Activated T-cell treated with anti-CD3 and anti-CD28 coated beads, Interleukin-2, amount 50 U/mL, for 72 hours (primary cell): Measurements from ENCODE around the gene PER1. TPM values are rescaled to one million over a fixed set of nuclear protein-coding genes. Genes with fewer than 3 reads are reported as not detected.
A peak's percentile ranks its signal among the peaks of the same experiment; 100 is the strongest.

Source experiments
- ATAC-seq, 2 donors: fragments of 150-1000 bp; cut with Tn5 transposase; replicated peaks in 1 of 2; 2 replicates each; pipeline ENCODE4 v1.10.0; 2021; ENCODE audit warnings: moderate library complexity in 2 of 2, mild to moderate bottlenecking in 1 of 2
- DNase-seq, 2 donors: peaks; one replicate each; pipeline ENCODE4 v3.0.0; 2021 to 2022; ENCODE audit warnings: mixed read lengths in 1 of 2
- H3K27ac Mint-ChIP-seq: one replicate; pipeline ENCODE4 v1.8.0; 2022; ENCODE audit warnings: mild to moderate bottlenecking, moderate library complexity, mixed read lengths
- H3K27me3 Mint-ChIP-seq: one replicate; pipeline ENCODE4 v1.8.0; 2022; ENCODE audit warnings: low read depth, mixed read lengths
- H3K36me3 Mint-ChIP-seq, 2 donors: one replicate each; pipeline ENCODE4 v1.8.0; 2022; ENCODE audit warnings: mixed read lengths in 2 of 2, mild to moderate bottlenecking in 1 of 2; ENCODE audit not compliant: insufficient read depth in 2 of 2
- H3K4me1 Mint-ChIP-seq: one replicate; pipeline ENCODE4 v1.8.0; 2022; ENCODE audit warnings: low read depth, mixed read lengths
- H3K4me3 Mint-ChIP-seq, 2 donors: one replicate each; pipeline ENCODE4 v1.8.0; 2022; ENCODE audit warnings: mild to moderate bottlenecking in 2 of 2, mixed read lengths in 2 of 2, moderate library complexity in 2 of 2
- H3K9me3 Mint-ChIP-seq, 2 donors: one replicate each; pipeline ENCODE4 v1.8.0; 2022; ENCODE audit warnings: mixed read lengths in 2 of 2
- total RNA-seq, 2 donors: library from RNA; stranded (reverse); gene quantifications; one replicate each; pipeline ENCODE4 v1.2.3, GENCODE V29; 2022

The PER1 gene, protein sequence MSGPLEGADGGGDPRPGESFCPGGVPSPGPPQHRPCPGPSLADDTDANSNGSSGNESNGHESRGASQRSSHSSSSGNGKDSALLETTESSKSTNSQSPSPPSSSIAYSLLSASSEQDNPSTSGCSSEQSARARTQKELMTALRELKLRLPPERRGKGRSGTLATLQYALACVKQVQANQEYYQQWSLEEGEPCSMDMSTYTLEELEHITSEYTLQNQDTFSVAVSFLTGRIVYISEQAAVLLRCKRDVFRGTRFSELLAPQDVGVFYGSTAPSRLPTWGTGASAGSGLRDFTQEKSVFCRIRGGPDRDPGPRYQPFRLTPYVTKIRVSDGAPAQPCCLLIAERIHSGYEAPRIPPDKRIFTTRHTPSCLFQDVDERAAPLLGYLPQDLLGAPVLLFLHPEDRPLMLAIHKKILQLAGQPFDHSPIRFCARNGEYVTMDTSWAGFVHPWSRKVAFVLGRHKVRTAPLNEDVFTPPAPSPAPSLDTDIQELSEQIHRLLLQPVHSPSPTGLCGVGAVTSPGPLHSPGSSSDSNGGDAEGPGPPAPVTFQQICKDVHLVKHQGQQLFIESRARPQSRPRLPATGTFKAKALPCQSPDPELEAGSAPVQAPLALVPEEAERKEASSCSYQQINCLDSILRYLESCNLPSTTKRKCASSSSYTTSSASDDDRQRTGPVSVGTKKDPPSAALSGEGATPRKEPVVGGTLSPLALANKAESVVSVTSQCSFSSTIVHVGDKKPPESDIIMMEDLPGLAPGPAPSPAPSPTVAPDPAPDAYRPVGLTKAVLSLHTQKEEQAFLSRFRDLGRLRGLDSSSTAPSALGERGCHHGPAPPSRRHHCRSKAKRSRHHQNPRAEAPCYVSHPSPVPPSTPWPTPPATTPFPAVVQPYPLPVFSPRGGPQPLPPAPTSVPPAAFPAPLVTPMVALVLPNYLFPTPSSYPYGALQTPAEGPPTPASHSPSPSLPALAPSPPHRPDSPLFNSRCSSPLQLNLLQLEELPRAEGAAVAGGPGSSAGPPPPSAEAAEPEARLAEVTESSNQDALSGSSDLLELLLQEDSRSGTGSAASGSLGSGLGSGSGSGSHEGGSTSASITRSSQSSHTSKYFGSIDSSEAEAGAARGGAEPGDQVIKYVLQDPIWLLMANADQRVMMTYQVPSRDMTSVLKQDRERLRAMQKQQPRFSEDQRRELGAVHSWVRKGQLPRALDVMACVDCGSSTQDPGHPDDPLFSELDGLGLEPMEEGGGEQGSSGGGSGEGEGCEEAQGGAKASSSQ (N-terminal part only)
- total RNA-seq = 10 to 100 TPM; 58.2 to 78.5 TPM

DNA sequence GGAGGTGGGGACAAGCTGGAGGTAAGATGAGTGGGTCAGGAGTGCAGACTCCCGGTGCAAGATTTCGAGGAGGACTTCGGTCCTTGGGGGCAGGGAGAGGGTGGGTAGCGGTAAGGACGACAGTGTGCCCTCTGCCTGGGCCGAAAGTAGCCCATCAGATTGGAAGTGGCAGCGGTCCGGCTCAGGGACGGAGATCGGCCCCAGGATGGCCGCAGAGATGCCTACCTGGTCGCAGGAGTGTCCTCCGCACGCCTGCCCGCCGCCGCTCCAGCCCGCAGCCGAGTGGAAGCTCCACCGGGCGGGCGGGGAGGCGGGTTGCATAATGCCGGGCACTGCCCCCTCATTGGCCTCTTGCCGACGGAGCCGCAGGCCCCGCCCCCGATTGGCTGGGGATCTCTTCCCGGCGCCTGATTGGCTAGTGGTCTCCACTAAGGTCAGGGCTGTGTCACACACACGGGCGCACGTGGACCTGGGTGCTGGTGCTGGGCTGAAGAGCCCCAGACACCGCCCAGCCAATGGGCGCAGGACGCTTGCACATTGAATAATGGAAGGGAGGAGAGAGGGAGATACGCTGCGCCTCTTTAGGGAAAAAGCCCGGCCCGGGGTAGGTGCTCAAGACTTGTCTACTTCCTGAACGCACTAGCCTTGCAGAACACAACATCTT, at the start of gene PER1:
TSS of gene PER1 (minus strand) at position 293 of the 664 bp plus-strand sequence. CDS start 1,698 bp downstream, outside the sequence.
- Mint-ChIP-seq H3K4me3 (no peak within 1 kb of the TSS), H3K4me1 (peaks cover 11% of the 10 kb centered on the region), H3K27me3 (no peaks in the 10 kb centered on the region), H3K27ac (peak within 1 kb of the TSS; percentile 85), H3K36me3 (peaks cover 3 to 13% of the 10 kb centered on the region in 2 donors), H3K9me3 (no peaks in the 10 kb centered on the region)
- ATAC-seq (peak; percentile 39 to 43), DNase-seq (peak; percentile 93 to 94)

DNA sequence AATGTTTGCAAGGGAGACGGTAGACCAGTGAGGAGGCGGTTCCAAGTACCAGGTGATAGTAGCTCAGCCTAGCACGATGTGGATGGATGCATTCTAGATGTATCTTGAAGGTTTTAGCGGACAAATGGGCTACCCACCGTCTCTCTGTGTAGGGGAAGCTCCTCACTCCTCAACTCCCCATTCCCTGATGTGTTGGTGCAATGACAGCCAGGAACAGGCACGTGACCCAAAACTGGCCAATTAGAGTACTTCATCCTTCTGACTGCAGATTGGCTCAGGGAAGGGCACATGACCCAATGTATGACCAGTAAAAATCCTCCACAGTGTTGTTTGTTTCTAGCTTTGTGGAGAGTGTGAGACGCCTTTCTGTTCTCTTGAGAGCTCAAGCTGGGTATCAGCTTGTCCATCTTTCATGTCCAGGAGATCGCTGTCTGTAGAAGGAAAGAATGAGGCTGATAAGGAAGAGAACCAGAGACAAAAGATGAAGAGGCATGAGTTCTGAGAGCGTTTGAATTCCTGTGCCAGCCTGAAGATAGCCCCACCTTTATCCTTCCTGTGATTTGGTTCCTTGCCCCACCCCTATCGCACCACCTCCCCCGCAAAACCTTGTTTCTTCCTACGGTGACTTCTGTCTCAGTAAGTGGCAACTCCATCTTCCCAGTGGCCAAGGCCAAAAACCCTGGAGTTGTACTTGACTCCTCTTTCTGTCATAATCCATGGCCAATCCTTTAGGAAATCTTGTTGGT, 40.0 kb upstream of the PER1 start:
- H3K9me3 Mint-ChIP-seq = no peaks in the 10 kb centered on the region
- H3K36me3 Mint-ChIP-seq = no peaks in the 10 kb centered on the region
- ATAC-seq (peak; percentile 33 to 44), DNase-seq (peak; percentile 74 to 78)
- no peak overlapping the region for H3K4me3 Mint-ChIP-seq
- peaks cover 22% of the 10 kb centered on the region for H3K4me1 Mint-ChIP-seq
- no peaks in the 10 kb centered on the region for H3K27me3 Mint-ChIP-seq
- H3K27ac Mint-ChIP-seq = no peak overlapping the region

DNA sequence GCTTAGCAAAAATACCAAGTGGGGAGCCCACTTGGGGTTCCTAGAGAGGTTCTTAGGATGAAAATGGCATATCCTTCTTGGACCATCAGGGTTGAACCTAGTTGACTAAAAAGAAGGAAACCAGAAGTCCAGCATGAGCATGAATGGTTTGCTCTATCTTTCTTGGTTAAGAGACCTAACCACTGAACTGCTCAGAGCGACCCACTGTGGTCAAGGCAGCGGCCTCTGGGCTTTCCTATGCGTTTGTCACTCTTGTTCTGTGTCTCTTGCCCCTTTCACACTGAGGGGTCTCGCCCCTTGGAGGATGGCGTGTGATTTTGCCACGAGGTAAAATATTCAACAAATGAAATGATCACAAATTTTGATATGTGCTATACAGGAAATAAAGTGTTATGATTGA, 38.3 kb upstream of the PER1 start:
- ATAC-seq (no peak), DNase-seq (no peak)
- no peaks in the 10 kb centered on the region for H3K9me3 Mint-ChIP-seq
- H3K4me3 Mint-ChIP-seq = no peak overlapping the region
- H3K4me1 Mint-ChIP-seq = peaks cover 11% of the 10 kb centered on the region
- H3K27ac Mint-ChIP-seq = peak overlapping the region; percentile 82
- H3K36me3 Mint-ChIP-seq = no peaks in the 10 kb centered on the region
- no peaks in the 10 kb centered on the region for H3K27me3 Mint-ChIP-seq

DNA sequence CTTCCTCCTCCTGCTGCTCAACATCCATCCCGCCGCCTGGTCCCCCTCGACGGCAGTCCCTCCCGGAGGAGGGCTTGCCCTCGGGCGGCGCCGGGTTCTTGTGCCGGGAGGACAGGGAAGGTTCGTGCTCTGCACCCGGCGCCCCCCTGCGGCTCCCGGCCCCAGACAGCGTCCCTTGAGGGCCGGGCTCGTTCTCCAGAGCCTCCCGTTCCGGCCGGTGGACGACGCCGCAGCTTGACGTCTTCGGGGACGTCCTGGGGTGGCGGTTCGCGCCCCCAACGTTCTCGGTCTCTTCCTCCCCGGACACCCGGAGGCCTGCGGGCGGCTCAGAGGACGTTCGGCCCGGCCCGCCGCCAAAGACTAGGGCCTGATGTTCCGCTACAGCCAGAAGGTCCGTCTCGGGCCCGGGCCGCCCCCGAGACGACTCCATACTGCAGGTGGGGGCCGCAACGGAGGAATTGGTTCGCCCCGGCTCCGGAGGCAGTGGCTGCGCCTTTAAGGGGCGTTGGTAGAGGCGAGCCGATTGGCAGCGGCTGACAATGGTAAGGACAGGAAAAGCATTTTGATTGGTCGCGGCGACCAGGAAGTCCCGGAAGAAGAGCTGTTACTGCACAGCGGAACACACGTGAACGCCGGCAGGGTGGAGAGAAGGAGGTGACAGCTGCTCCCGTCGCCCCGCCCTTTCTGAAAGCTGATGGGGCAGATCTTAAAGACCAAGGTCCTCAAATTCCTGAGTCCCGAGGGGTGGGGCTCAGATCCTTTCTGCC, 37.7 kb upstream of the PER1 start, which contains the start of gene BORCS6:
TSS of gene BORCS6 (minus strand) at position 470 of the 767 bp plus-strand sequence. CDS start at position 430, 40 bp downstream.
- Mint-ChIP-seq H3K27me3 (no peaks in the 10 kb centered on the region), H3K27ac (peak within 1 kb of the TSS; percentile 82), H3K36me3 (no peaks in the 10 kb centered on the region), H3K4me1 (peaks cover 12% of the 10 kb centered on the region), H3K9me3 (no peaks in the 10 kb centered on the region), H3K4me3 (no peak within 1 kb of the TSS)
- ATAC-seq = peak; percentile 66
- DNase-seq = peak; percentile 93 to 97

DNA sequence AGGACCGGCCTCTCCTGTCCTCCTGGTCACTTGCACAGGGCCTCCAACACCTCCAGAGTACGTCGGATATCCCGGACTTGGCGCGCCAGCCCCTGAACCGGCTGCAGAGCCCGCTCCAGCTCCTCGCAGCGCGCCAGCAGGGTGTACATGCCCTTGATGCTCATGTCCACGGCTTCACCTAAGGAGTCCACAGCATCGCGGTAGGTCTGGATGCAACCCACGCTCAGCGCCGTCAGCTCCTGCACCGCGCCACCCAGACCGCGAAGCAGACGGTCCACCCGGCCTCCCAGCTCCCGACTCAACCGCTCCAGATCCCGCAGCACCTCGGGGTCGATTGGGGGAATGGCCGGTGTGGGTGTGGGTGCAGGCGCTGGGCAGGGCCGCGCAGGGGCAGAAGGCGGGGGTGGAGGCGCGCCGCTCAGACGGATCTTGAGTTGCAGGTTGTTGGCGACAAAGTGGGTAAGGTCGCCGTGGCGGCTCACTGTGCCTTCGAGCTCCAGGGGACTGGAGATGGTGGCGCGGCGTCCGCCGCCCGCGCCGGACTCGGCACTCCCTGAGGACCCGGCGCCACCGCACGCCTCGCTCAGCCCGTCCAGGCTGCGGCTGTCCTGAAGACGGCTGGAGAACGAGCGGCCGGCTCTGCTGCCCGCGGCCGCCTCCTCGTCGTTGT, 37.0 kb upstream of the PER1 start:
- no peak overlapping the region for H3K27ac Mint-ChIP-seq
- H3K9me3 Mint-ChIP-seq = no peaks in the 10 kb centered on the region

DNA sequence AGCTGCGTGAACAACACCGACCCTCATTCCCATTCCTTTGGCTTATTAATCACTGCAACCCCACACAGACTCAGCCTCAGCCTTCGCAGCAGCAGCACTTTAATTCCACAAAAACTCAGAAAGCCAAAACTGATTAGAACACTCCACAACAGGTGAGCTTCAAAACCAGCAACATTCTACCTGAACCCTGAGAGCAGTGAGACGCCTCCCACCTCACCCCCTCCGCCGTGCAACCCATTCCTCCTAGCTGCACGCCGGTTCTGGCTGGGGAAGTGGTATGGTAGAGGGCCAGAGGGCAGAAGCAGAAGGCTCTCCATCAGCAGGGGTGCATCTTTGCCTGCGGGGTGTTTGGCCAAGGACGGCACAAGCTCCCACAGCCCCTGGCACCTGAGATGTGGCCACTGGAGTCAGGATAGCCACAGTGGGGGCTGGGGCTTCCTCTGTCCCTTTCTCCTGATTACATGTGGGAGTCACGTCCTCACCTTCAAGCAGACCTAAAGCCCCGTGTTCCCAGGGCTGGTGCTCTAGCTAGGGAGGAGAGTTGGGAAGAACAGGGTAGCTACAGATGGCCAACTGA, 36.1 kb upstream of the PER1 start:
- H3K27me3 Mint-ChIP-seq = no peaks in the 10 kb centered on the region
- ATAC-seq = no peak
- H3K4me3 Mint-ChIP-seq = no peak overlapping the region
- H3K4me1 Mint-ChIP-seq = peaks cover 21% of the 10 kb centered on the region
- no peak overlapping the region for H3K27ac Mint-ChIP-seq
- no peaks in the 10 kb centered on the region for H3K9me3 Mint-ChIP-seq
- H3K36me3 Mint-ChIP-seq = no peaks in the 10 kb centered on the region
- peak; percentile 27 to 32 for DNase-seq

More for the DNA sequence above, 37.0 kb upstream of the PER1 start:
- no peaks in the 10 kb centered on the region for H3K27me3 Mint-ChIP-seq
- no peak for ATAC-seq
- DNase-seq = peak; percentile 46 to 52
- peaks cover 15% of the 10 kb centered on the region for H3K4me1 Mint-ChIP-seq
- H3K4me3 Mint-ChIP-seq = no peak overlapping the region
- no peaks in the 10 kb centered on the region for H3K36me3 Mint-ChIP-seq

DNA sequence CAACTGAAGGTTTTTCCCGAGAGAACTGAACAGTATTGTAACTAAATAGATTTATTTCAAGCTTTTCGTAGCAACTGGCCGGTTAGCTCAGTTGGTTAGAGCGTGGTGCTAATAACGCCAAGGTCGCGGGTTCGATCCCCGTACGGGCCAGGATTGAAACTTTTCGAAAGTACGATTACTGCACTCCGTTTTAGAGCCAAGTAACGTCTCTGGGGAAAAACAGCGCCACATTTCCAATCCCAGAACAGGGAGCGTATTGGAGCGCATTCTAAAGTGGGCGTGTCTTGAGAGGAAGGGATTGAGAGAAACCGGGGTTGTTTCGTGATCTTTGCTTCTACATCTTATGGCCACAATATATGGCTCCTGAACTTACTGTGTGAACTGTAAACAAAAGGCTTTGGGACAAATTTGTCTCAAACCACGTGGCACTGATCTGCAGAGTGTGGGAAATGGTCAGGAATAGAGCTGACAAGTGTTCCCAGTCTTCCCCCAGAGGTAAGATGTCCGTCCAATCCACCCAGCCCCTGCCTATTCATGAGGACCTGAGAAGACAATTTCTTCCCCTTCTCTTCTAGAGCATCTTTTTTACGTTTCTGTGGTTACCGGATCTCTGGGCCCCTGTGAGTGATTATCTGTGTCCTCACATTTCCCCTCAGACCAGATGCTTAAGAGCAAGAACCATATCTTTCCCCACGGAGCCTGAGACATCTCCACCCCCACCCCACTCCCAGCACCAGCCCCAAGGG, 35.5 kb upstream of the PER1 start:
- Mint-ChIP-seq H3K27me3 (no peaks in the 10 kb centered on the region), H3K4me1 (peaks cover 21% of the 10 kb centered on the region), H3K36me3 (no peaks in the 10 kb centered on the region), H3K9me3 (no peaks in the 10 kb centered on the region), H3K27ac (no peak overlapping the region), H3K4me3 (no peak overlapping the region)
- DNase-seq (peak; percentile 88 to 92), ATAC-seq (peak; percentile 39 to 43)

DNA sequence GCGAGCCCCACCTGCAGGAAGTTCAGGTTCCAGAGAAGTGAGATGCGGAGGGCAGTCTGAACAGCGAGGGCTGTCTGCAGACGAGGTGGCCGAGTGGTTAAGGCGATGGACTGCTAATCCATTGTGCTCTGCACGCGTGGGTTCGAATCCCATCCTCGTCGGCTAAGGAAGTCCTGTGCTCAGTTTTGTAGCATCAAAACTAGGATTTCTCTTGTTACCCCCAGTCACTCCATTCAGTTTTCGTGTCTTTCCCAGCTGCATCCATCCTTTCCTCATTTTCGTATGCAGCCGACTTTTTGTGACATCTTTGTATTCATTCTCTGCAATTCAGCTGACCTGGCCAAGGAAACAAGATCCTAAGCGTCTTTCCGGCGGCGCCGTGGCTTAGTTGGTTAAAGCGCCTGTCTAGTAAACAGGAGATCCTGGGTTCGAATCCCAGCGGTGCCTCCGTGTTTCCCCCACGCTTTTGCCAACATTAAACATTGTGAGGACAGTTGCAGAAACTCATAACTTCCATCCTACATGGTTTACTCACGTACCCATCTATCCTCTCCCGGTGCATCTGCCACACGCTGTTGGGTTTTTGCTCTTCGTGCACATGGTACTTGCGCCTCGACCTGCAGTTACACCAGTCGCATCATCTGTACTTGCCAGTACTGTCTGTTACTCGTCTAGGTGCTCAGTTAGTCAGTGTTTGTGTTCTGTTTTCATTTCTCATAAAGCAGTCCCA, 34.7 kb upstream of the PER1 start:
- peaks cover 24% of the 10 kb centered on the region for H3K4me1 Mint-ChIP-seq
- ATAC-seq (peak; percentile 48 to 61), DNase-seq (peak; percentile 93 to 94)
- H3K9me3 Mint-ChIP-seq = no peaks in the 10 kb centered on the region
- no peaks in the 10 kb centered on the region for H3K36me3 Mint-ChIP-seq
- no peak overlapping the region for H3K27ac Mint-ChIP-seq
- H3K4me3 Mint-ChIP-seq = no peak overlapping the region
- H3K27me3 Mint-ChIP-seq = no peaks in the 10 kb centered on the region

DNA sequence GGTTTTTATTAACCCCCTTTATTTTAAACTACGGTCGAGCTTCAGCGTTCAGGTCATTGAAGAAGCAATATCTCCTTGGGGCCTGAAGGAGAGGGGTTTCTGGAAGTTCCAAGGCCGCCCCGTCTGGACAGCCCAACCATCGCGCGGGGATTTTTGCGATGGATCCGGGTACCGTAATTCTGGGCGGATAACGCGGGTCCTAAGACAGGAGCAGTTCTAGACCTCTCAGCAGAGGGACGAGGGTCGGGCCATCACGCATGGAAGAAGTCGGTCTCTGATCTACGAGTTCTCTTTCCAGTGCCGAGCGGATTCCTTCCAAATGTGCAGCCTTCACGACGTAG, 34.2 kb upstream of the PER1 start:
- H3K36me3 Mint-ChIP-seq = no peaks in the 10 kb centered on the region
- no peaks in the 10 kb centered on the region for H3K9me3 Mint-ChIP-seq
- no peak overlapping the region for H3K27ac Mint-ChIP-seq
- peaks cover 26% of the 10 kb centered on the region for H3K4me1 Mint-ChIP-seq
- H3K27me3 Mint-ChIP-seq = no peaks in the 10 kb centered on the region
- DNase-seq = no peak
- no peak overlapping the region for H3K4me3 Mint-ChIP-seq
- no peak for ATAC-seq
